ENCODE measurements around the gene DPP6. TPM values are rescaled to one million over a fixed set of nuclear protein-coding genes. Genes with fewer than 3 reads are reported as not detected.
A peak's percentile ranks its signal among the peaks of the same experiment; 100 is the strongest.
"Not testable (repeated sequence)": the region's sequence is repeated elsewhere in the genome, so short reads cannot be mapped to it uniquely, and the experiment has no call there.

DPP6 gene
- total and polyA plus RNA-seq, 2 experiments from 2014 or later: not detected

GRCh38 chr7:154052530-154053252 lies 493 bp downstream of the DPP6 start:
- not testable (repeated sequence) for H3F3A ChIP-seq (replicated peaks; ENCODE audit: low read depth); H3K27ac Mint-ChIP-seq; H3K79me2 ChIP-seq (replicated peaks; ENCODE audit: insufficient read depth); H2AFZ ChIP-seq; H4K20me1 ChIP-seq (replicated peaks; ENCODE audit: insufficient read depth); H3K4me2 ChIP-seq; H3K4me1 ChIP-seq (ENCODE audit: insufficient read depth); H3K36me3 ChIP-seq (ENCODE audit: insufficient read depth); H3K36me3 Mint-ChIP-seq (ENCODE audit: low read depth); DNase-seq (ENCODE audit: low spot score); H3K4me3 ChIP-seq; H3K27me3 ChIP-seq (ENCODE audit: insufficient read depth); H3K9me2 ChIP-seq (ENCODE audit: insufficient read depth); H3K9me3 Mint-ChIP-seq; H3K27ac ChIP-seq (ENCODE audit: low read depth)
- H3K27me3 Mint-ChIP-seq (ENCODE audit: insufficient read depth, low read depth, poor library complexity): peaks cover 16% of the 10 kb centered on the region
- H3K4me1 Mint-ChIP-seq: peaks cover 11% of the 10 kb centered on the region; the same call in 1 of the 3 replicates
- peak overlapping the region; percentile 73 for H3K4me3 Mint-ChIP-seq
- ATAC-seq: peak; percentile 3

- not testable (repeated sequence) for H3K27ac ChIP-seq (ENCODE audit: low read depth); H3K4me1 Mint-ChIP-seq; H3K9me3 Mint-ChIP-seq; H2AFZ ChIP-seq; DNase-seq (ENCODE audit: low spot score); H3F3A ChIP-seq (replicated peaks; ENCODE audit: low read depth); H3K36me3 Mint-ChIP-seq (ENCODE audit: low read depth); H3K27me3 ChIP-seq (ENCODE audit: insufficient read depth); H3K79me2 ChIP-seq (replicated peaks; ENCODE audit: insufficient read depth); H3K4me2 ChIP-seq; H3K4me1 ChIP-seq (ENCODE audit: insufficient read depth); H3K27ac Mint-ChIP-seq; H4K20me1 ChIP-seq (replicated peaks; ENCODE audit: insufficient read depth); H3K4me3 ChIP-seq; H3K9me2 ChIP-seq (ENCODE audit: insufficient read depth); H3K36me3 ChIP-seq (ENCODE audit: insufficient read depth)
- Mint-ChIP-seq H3K4me3 (peak overlapping the region; percentile 73), H3K27me3 (ENCODE audit: insufficient read depth, low read depth, poor library complexity) (peaks cover 16% of the 10 kb centered on the region)
- peak; percentile 2 for ATAC-seq
Observed at GRCh38 chr7:154053466-154054312, 1.5 kb downstream of the DPP6 start.

DNA sequence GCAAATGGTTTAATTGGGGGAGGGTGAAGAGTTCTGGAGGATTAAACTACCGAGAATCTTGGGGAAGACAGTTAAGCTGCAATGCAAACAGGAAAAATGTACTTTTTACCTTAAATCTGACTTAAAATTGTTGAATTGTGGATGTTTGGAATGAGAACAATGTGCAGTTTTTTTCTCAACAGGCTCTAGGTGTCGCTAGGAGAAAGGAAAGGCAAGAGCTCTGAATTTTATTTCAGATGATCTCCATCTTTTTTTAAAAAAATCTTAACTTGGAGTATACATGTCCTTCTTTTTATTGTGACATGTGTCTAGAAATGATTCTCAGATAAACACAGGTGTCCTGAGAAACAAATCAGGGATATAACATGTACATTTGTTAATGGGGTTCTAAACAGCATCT lies 2.5 kb downstream of the DPP6 start:
- not testable (repeated sequence) for H3K4me1 Mint-ChIP-seq; H2AFZ ChIP-seq; H3K4me2 ChIP-seq; H3F3A ChIP-seq (replicated peaks; ENCODE audit: low read depth); H3K9me2 ChIP-seq (ENCODE audit: insufficient read depth); ATAC-seq; H3K36me3 ChIP-seq (ENCODE audit: insufficient read depth); H3K4me1 ChIP-seq (ENCODE audit: insufficient read depth); H4K20me1 ChIP-seq (replicated peaks; ENCODE audit: insufficient read depth); DNase-seq (ENCODE audit: low spot score); H3K9me3 Mint-ChIP-seq; H3K27ac ChIP-seq (ENCODE audit: low read depth); H3K27ac Mint-ChIP-seq; H3K79me2 ChIP-seq (replicated peaks; ENCODE audit: insufficient read depth); H3K4me3 ChIP-seq; H3K4me3 Mint-ChIP-seq; H3K27me3 ChIP-seq (ENCODE audit: insufficient read depth); H3K36me3 Mint-ChIP-seq (ENCODE audit: low read depth)
- H3K27me3 Mint-ChIP-seq (ENCODE audit: insufficient read depth, low read depth, poor library complexity): peaks cover 16% of the 10 kb centered on the region

DNA sequence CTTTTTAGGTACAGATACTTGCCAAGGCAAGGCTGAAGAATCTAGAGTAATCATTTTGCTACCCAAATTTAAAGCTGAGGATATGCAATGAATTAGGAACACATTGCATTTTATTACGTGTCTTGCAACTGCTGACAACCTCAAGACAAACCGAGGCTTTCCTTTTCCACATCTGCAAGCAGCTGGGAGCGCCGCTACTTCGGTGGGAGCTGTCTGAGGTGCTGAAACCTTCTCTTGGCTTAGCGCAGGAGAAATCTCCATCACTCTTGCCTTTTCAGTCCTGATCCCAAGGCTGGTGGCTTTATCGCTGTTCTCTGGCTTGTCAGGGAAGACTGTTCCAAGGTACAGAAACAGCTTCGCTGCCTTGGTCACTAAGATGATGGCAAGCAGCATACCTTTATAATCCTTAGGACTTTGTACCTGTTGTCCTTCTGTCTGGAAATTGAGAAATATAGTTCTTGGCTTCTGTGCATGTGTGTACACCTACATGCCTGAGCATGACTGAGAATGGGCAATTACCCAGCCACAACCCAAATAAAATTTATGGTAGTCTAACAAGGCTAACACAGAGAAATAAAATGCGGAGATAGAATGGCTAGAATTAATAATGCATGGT lies 3.4 kb downstream of the DPP6 start:
- H3K9me2 ChIP-seq (ENCODE audit: insufficient read depth); H3F3A ChIP-seq (replicated peaks; ENCODE audit: low read depth); H2AFZ ChIP-seq; H3K4me2 ChIP-seq; H3K36me3 ChIP-seq (ENCODE audit: insufficient read depth); H4K20me1 ChIP-seq (replicated peaks; ENCODE audit: insufficient read depth); H3K36me3 Mint-ChIP-seq (ENCODE audit: low read depth); H3K4me1 Mint-ChIP-seq; H3K4me1 ChIP-seq (ENCODE audit: insufficient read depth); DNase-seq (ENCODE audit: low spot score); H3K79me2 ChIP-seq (replicated peaks; ENCODE audit: insufficient read depth); H3K27ac ChIP-seq (ENCODE audit: low read depth); H3K9me3 Mint-ChIP-seq; H3K27ac Mint-ChIP-seq; H3K4me3 ChIP-seq; H3K4me3 Mint-ChIP-seq; H3K27me3 ChIP-seq (ENCODE audit: insufficient read depth): not testable (repeated sequence)
- TF ChIP-seq, protein P1, sequence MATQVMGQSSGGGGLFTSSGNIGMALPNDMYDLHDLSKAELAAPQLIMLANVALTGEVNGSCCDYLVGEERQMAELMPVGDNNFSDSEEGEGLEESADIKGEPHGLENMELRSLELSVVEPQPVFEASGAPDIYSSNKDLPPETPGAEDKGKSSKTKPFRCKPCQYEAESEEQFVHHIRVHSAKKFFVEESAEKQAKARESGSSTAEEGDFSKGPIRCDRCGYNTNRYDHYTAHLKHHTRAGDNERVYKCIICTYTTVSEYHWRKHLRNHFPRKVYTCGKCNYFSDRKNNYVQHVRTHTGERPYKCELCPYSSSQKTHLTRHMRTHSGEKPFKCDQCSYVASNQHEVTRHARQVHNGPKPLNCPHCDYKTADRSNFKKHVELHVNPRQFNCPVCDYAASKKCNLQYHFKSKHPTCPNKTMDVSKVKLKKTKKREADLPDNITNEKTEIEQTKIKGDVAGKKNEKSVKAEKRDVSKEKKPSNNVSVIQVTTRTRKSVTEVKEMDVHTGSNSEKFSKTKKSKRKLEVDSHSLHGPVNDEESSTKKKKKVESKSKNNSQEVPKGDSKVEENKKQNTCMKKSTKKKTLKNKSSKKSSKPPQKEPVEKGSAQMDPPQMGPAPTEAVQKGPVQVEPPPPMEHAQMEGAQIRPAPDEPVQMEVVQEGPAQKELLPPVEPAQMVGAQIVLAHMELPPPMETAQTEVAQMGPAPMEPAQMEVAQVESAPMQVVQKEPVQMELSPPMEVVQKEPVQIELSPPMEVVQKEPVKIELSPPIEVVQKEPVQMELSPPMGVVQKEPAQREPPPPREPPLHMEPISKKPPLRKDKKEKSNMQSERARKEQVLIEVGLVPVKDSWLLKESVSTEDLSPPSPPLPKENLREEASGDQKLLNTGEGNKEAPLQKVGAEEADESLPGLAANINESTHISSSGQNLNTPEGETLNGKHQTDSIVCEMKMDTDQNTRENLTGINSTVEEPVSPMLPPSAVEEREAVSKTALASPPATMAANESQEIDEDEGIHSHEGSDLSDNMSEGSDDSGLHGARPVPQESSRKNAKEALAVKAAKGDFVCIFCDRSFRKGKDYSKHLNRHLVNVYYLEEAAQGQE (IDR thresholded peaks at IDR 0.05; ENCODE audit: unreplicated experiment): peak; percentile 33
- H3K27me3 Mint-ChIP-seq (ENCODE audit: insufficient read depth, low read depth, poor library complexity): peaks cover 16% of the 10 kb centered on the region
- ATAC-seq: peak; percentile 2; the same call in 2 of the 3 replicates

- not testable (repeated sequence) for H3K27ac Mint-ChIP-seq; H3K36me3 ChIP-seq (ENCODE audit: insufficient read depth); H2AFZ ChIP-seq; H3K79me2 ChIP-seq (replicated peaks; ENCODE audit: insufficient read depth); H3K9me2 ChIP-seq (ENCODE audit: insufficient read depth); H3K4me1 Mint-ChIP-seq; H3K4me3 ChIP-seq; ATAC-seq; H3K27me3 Mint-ChIP-seq (ENCODE audit: insufficient read depth, low read depth, poor library complexity); H3K27me3 ChIP-seq (ENCODE audit: insufficient read depth); H4K20me1 ChIP-seq (replicated peaks; ENCODE audit: insufficient read depth); H3F3A ChIP-seq (replicated peaks; ENCODE audit: low read depth); DNase-seq (ENCODE audit: low spot score); H3K27ac ChIP-seq (ENCODE audit: low read depth); H3K9me3 Mint-ChIP-seq; H3K36me3 Mint-ChIP-seq (ENCODE audit: low read depth); H3K4me1 ChIP-seq (ENCODE audit: insufficient read depth); H3K4me2 ChIP-seq; H3K4me3 Mint-ChIP-seq
Observed at GRCh38 chr7:154058783-154059182, 6.6 kb downstream of the DPP6 start.
